HepG2 (cell line): ENCODE data around the gene PSMB8. TPM values are rescaled to one million over a fixed set of nuclear protein-coding genes. Genes with fewer than 3 reads are reported as not detected.

Experiments used
- ASH2L ChIP-seq: fragments of 300-600, 200-600 bp; sonication (generic); IDR thresholded peaks from 2 replicates; pipeline ENCODE4 v1.7.0; 2017; ENCODE audit warnings: low read depth, mild to moderate bottlenecking, moderate library complexity, mixed read lengths, low read length; ENCODE audit not compliant: insufficient read length
- CHD2 ChIP-seq: IDR thresholded peaks from 2 replicates; pipeline ENCODE4 v1.6.1; 2011; ENCODE audit warnings: low read depth, low read length, improper control_type of control experiment
- DDIT3 ChIP-seq: sonication (generic); formaldehyde crosslinking; IDR thresholded peaks from 2 replicates; pipeline ENCODE4 v1.4.0; 2020; ENCODE audit warnings: mild to moderate bottlenecking, missing genetic modification reagents
- GABPB1 ChIP-seq: IDR thresholded peaks from 2 replicates; pipeline ENCODE4 v1.6.1; 2016; ENCODE audit warnings: mild to moderate bottlenecking, missing genetic modification reagents, moderate library complexity, missing compliant biosample characterization
- IRF9 ChIP-seq: sonication (generic); formaldehyde crosslinking; IDR thresholded peaks from 2 replicates; pipeline ENCODE4 v1.8.0; 2022; ENCODE audit warnings: missing genetic modification reagents, mild to moderate bottlenecking, borderline replicate concordance
- KMT2A ChIP-seq: sonication (generic); formaldehyde crosslinking; IDR thresholded peaks from 2 replicates; pipeline ENCODE4 v1.4.0; 2020; ENCODE audit warnings: missing genetic modification reagents
- MLXIP ChIP-seq: sonication (generic); formaldehyde crosslinking; IDR thresholded peaks from 2 replicates; pipeline ENCODE4 v1.9.0; 2021; ENCODE audit warnings: missing genetic modification reagents, borderline replicate concordance
- MXD4 ChIP-seq: IDR thresholded peaks from 2 replicates; pipeline ENCODE4 v1.6.1; 2016; ENCODE audit warnings: mild to moderate bottlenecking, missing biosample characterization, missing genetic modification reagents
- NFIB ChIP-seq: sonication (generic); formaldehyde crosslinking; IDR thresholded peaks from 2 replicates; pipeline ENCODE4 v1.9.0; 2021; ENCODE audit warnings: missing genetic modification reagents, mild to moderate bottlenecking, borderline replicate concordance
- RELA ChIP-seq: sonication (generic); formaldehyde crosslinking; IDR thresholded peaks from 2 replicates; pipeline ENCODE4 v1.4.0; 2020; ENCODE audit warnings: missing genetic modification reagents
- ZNF136 ChIP-seq: sonication (generic); formaldehyde crosslinking; IDR thresholded peaks from 2 replicates; pipeline ENCODE4 v1.8.1; 2022; ENCODE audit warnings: low read depth, mild to moderate bottlenecking, moderate library complexity, missing genetic modification reagents
- ZNF362 ChIP-seq: sonication (generic); formaldehyde crosslinking; IDR thresholded peaks from 2 replicates; pipeline ENCODE4 v1.4.0; 2020; ENCODE audit warnings: missing genetic modification reagents, mild to moderate bottlenecking, borderline replicate concordance
- ZNF615 ChIP-seq: sonication (generic); formaldehyde crosslinking; IDR thresholded peaks from 2 replicates; pipeline ENCODE4 v1.5.0; 2020; ENCODE audit warnings: mild to moderate bottlenecking, missing genetic modification reagents, borderline replicate concordance
- ZNF672 ChIP-seq: sonication (generic); formaldehyde crosslinking; IDR thresholded peaks from 2 replicates; pipeline ENCODE4 v1.8.1; 2022; ENCODE audit warnings: missing genetic modification reagents
- ZNF781 ChIP-seq: sonication (generic); formaldehyde crosslinking; IDR thresholded peaks from 2 replicates; pipeline ENCODE4 v1.5.1; 2020; ENCODE audit warnings: borderline replicate concordance, mild to moderate bottlenecking, missing genetic modification reagents; ENCODE audit errors: not compliant biosample characterization
- polyA plus RNA-seq, 8 experiments: library from polyadenylated mRNA; depleted of rRNA in 3 of 8; stranded (reverse) in 7 of 8; unstranded in 1 of 8; fragments of >200 nt; fragmentation: Illumina TruSeq in 4 of 8; extraction: Trizol in 4 of 8; gene quantifications; 2 replicates each; pipeline versions ENCODE4 v1.2.1 to v1.2.3, GENCODE V29; 2011 to 2016; ENCODE audit warnings: low read depth in 4 of 8, missing spikeins in 1 of 8, mixed read lengths in 1 of 8; ENCODE audit not compliant: insufficient read depth in 1 of 8
- total RNA-seq, 5 experiments: library from RNA; depleted of rRNA; stranded (reverse); fragments of >200 nt; fragmentation: Illumina TruSeq; extraction: Trizol; gene quantifications; 2 replicates each; pipeline ENCODE4 v1.2.3, GENCODE V29; 2016; ENCODE audit warnings: low read depth in 1 of 5
- TF ChIP-seq, protein P1 (sequence below): sonication (generic); formaldehyde crosslinking; IDR thresholded peaks from 2 replicates; pipeline ENCODE4 v1.4.0; 2020; ENCODE audit warnings: mild to moderate bottlenecking, missing genetic modification reagents
- TF ChIP-seq, protein P2 (sequence below): sonication (generic); formaldehyde crosslinking; IDR thresholded peaks from 2 replicates; pipeline ENCODE4 v1.4.0; 2020; ENCODE audit warnings: mild to moderate bottlenecking, missing genetic modification reagents

PSMB8 gene
- total and polyA plus RNA-seq, 2 of the 13 experiments (the other 11 are each of a cell fraction or from before 2014, with no cell fraction given): 30.7 to 64.7 TPM

DNA sequence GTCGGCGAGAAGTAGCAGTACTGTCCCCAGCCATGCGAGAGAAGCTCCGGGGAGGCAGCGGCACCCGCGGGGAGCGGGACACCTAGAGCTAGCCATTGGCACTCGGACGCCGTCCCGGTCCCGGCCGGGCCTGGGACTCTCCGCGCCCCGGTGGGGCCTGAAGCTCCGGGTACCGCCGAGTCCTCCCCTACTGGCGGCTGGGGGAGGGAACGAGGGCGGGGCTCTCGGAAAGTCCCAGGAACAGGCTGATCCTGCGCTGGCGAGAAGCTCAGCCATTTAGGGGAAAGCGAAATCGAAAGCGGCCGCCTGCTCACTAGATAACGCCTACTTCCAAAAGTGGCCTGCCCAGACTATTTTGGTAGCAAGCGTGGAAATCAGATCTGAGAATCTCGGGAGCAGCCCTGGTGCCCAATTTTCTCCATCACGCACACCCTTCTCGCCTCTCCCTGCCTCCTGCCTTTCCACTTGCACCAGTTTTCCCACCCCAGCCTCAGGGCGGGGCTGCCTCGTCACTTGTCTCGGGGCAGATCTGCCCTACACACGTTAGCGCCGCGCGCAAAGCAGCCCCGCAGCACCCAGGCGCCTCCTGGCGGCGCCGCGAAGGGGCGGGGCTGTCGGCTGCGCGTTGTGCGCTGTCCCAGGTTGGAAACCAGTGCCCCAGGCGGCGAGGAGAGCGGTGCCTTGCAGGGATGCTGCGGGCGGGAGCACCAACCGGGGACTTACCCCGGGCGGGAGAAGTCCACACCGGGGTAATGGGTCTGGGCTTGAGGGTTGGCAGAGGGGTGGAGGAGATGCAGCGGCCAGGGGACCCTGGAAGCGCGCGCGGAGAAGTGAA lies 9.9 kb upstream of the PSMB8 start, which contains the start of the genes PSMB9 and TAP1 (continued):
- TF ChIP-seq ZNF136 (CRISPR knock-in tag): no peak; the same call in none of the 2 replicates
- TF ChIP-seq NFIB (CRISPR knock-in tag): no peak
- TF ChIP-seq KMT2A (CRISPR knock-in tag): peak; percentile 68
- peak; percentile 88 for TF ChIP-seq ASH2L
- TF ChIP-seq ZNF615: no peak; the same call in 1 of the 2 replicates
- no peak for TF ChIP-seq ZNF362 (CRISPR knock-in tag)
- peak; percentile 75; the same call in 1 of the 2 replicates for TF ChIP-seq MXD4 (CRISPR knock-in tag)
- no peak for TF ChIP-seq ZNF672 (CRISPR knock-in tag)
- peak; percentile 77 for TF ChIP-seq GABPB1 (CRISPR knock-in tag)
- TF ChIP-seq ZNF781 (CRISPR knock-in tag): no peak
- no peak for TF ChIP-seq DDIT3
- peak; percentile 74 for TF ChIP-seq IRF9
- no peak for TF ChIP-seq RELA
- TF ChIP-seq, protein P1, sequence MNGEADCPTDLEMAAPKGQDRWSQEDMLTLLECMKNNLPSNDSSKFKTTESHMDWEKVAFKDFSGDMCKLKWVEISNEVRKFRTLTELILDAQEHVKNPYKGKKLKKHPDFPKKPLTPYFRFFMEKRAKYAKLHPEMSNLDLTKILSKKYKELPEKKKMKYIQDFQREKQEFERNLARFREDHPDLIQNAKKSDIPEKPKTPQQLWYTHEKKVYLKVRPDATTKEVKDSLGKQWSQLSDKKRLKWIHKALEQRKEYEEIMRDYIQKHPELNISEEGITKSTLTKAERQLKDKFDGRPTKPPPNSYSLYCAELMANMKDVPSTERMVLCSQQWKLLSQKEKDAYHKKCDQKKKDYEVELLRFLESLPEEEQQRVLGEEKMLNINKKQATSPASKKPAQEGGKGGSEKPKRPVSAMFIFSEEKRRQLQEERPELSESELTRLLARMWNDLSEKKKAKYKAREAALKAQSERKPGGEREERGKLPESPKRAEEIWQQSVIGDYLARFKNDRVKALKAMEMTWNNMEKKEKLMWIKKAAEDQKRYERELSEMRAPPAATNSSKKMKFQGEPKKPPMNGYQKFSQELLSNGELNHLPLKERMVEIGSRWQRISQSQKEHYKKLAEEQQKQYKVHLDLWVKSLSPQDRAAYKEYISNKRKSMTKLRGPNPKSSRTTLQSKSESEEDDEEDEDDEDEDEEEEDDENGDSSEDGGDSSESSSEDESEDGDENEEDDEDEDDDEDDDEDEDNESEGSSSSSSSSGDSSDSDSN: peak; percentile 93
- TF ChIP-seq CHD2: no peak
- TF ChIP-seq MLXIP: no peak
- TF ChIP-seq, protein P2, sequence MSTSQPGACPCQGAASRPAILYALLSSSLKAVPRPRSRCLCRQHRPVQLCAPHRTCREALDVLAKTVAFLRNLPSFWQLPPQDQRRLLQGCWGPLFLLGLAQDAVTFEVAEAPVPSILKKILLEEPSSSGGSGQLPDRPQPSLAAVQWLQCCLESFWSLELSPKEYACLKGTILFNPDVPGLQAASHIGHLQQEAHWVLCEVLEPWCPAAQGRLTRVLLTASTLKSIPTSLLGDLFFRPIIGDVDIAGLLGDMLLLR: no peak; the same call in 1 of the 2 replicates
